ENCODE measurements around the gene INPP5F.
"Not testable (repeated sequence)": the region's sequence is repeated elsewhere in the genome, so short reads cannot be mapped to it uniquely, and the experiment has no call there.

INPP5F gene

GRCh38 chr10:119778776-119779445, 53.1 kb downstream of the INPP5F start:
- no peak for DNase-seq

GRCh38 chr10:119780879-119781480, 55.1 kb downstream of the INPP5F start:
- no peak for DNase-seq

DNA sequence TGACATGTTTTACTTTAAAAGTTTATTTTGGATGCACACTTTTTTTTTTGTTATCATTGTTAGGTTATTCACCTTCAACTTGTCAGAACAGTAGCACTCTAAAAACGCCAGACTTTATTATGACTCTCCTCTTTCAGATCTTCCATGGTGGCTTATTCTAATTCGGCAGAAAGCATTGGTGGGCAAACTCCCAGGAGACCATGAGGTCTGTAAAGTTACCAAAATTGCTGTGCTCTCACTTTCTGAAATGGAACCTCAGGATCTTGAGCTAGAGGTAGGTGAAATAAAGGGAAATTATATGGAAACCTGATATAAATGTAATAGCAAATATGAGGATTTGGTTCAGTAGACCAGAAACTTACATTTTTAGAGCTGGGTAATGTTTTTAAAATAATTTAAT, 55.6 kb downstream of the INPP5F start:
- no peak for DNase-seq

- no peak for DNase-seq
Measured at GRCh38 chr10:119782981-119783664, 57.3 kb downstream of the INPP5F start.

DNA sequence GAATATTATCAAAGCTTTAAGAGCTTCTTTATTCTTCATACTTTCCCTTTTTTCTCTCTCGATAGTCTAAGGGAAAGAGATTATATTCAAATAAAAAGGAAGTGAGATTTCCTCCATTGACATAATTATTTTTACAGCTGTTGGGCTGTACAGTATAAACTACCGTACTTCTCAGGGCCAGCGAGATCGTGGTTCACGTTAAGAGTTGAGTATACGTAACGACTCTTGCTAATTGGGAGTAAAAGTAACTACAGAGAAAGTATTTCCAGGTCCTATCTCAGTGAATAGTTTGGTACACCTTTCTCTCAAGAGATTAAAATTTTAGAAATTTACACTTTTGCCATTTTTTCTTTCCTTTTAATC, 57.8 kb downstream of the INPP5F start:
- DNase-seq = no peak

GRCh38 chr10:119784340-119785067, 58.7 kb downstream of the INPP5F start:
- DNase-seq = no peak

DNA sequence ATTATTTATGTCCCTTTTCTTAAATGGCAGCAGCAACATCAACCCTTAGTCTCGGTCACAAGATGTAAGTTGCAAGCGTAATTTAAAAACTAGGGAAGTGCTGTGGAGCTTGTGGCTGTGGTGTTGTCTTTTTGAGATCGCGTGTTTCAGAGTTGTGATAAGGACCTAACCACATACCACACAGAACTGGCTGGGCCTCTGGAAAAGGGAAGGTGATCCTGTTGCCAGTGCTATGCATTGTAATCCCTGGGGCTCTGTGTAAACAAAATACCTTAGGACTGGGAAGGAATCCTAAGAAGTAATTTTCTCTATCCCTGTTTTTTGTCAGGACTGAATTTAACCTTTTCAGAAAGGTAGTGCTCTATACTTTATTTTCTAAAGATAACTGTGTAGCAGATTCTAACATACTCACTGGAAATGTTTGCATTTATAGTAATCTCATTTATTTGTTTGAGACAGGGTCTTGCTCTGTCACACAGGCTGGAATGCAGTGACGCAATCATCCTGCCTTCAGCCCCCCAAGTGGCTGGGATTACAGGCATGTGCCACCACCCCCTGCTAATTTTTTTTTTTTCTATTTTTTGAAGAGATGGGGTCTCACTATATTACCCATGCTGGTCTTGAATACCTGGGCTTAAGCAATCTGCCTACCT, 60.4 kb downstream of the INPP5F start:
- no peak for DNase-seq

DNA sequence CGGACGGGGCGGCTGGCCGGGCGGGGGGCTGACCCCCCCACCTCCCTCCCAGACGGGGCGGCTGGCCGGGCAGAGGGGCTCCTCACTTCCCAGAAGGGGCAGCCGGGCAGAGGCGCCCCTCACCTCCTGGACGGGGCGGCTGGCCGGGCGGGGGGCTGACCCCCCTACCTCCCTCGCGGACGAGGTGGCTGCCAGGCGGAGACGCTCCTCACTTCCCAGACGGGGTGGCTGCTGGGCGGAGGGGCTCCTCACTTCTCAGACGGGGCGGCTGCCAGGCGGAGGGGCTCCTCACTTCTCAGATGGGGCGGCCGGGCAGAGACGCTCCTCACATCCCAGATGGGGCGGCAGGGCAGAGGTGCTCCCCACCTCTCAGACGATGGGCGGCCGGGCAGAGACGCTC, 69.3 kb downstream of the INPP5F start:
- DNase-seq = not testable (repeated sequence)

- DNase-seq = no peak
Measured at GRCh38 chr10:119796039-119796438, 70.2 kb downstream of the INPP5F start.

DNA sequence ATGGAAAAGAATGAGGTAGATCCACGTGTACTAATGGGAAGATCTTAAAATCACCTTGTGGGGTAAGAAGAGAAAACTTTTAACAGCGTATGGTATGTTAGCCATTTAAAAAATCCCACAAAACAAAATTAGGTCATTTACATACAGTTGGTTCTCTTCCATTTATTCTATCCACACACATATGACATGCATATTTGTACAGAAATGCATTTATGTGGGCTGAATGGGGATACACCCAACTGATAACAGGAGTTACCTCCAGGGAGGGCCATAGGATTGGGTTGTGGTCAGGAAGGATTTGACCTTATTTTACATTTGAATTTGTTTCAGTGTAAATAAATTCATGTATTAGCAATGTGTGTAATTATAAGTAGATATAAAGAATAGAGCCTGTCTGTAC, 75.3 kb downstream of the INPP5F start:
- no peak for DNase-seq

DNA sequence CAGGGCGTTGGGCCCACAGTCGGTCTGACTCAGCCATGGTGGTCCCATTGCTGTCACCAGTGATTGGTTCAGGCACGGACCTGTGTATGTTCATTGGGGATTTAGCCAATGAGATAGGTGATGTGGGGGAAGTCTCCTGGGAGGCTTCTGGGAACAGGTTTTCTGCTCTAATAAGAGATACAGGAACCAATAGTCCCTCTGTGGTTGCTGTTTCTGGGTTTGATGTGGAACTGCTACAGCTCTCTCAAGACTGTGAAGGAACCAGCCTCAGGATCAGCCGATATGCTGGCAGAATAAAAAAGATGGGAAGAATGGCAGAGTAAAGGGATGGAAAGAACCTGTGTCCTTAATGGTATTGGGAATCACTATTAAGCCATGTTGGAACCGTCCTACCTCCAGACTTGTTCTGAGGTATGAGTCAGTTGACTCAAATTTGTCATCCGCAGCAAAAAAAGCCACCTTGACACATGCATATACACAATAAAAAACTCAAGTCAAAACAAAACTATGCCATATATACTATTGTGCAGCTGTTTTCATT, 76.2 kb downstream of the INPP5F start:
- no peak for DNase-seq

GRCh38 chr10:119803264-119803663, 77.4 kb downstream of the INPP5F start:
- no peak for DNase-seq

DNA sequence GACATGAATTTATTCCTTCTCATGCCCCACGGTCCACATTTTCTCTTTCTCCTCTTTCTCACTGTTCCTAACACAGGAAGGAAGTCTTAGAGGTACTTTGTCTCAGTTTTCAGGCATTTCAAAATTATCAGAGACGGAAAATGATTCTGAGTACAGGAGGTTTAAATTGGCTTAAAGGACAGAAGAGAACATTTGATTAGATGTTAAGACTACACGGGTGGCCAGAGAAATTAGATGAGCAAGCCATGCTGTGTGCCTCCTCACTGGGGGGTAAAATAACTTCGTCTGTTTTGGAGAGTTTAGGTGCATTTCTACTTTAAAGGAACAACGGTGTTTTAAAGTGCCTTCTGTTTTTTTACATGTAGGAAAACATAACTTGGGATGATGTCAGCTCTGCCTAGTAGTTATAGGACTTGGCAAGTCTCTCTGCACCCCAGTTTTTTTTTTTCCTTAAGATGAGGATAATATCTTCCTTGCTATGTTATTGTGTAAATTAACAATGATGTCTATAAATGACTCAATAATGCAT, 79.9 kb downstream of the INPP5F start:
- DNase-seq = no peak

GRCh38 chr10:119806334-119807130, 80.7 kb downstream of the INPP5F start:
- no peak for DNase-seq

DNA sequence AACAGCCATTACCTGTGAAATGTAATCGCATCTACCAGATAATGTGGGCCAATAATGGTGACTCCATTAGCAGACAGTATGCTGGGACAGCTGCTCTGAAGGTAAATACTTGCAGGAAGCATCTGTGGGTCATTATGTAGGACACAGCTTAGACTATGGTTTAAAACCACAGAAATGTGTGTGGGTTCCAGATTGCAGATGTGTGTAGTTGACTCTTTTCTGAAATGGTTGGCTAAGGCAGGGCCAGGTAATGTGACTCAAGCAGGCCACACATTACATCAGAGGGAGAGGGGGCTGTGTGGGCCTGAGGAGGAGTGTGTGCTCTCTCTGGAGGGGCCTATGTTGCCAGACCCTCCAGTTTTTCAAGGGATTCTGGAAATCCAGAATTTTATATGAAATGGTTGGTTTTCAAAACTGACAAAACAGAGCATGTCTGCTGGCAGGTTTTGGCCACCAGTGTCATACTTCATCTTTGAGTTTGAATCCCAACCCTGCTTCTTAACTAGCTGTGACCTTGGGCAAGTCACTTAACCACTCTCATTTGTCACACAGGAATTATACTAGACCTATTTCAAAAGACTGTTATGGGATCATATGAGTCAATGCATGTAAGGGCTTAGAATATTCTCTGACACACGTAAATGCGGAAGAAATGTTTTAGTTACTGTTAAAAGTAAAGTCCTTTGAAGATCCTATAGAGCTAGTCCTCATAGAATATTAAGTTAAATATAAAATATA, 82.3 kb downstream of the INPP5F start:
- DNase-seq = no peak

DNA sequence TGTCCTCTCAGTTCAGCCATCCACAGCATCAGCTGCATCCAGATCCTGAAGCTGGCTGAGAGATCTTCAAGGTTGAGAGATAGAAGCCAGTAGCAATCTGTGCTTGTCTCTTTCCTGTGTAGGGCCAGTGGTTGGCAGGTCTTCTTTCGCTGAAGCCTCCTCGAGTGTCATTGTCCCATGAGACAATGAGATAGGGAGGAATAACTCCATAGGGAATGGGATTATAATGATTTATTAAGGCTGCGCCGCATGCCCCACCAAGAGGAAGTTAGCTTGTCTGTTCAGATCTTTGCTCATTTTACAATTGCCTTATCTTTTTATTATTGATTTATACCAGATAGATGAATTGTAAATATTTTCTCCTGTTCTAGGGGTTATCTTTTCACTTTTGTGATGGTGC, 85.3 kb downstream of the INPP5F start:
- DNase-seq = no peak

DNA sequence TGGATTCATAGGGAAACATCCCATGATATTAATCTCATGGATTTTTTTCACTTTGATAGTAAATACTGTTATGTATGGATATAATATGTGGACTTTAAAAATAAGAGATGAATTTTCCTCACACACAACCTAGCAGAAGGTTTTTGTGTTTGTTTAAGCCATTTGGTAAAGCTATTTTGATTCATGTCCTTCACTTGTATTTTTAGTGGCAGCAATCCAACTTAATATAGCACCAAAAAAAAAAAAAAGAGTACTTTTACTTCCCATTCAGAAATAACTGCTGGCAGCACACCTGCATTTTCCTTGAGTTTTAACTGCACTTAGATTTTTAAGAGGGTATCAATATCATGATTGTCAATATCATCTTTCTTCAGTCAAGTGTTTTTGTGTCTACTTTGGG, 86.8 kb downstream of the INPP5F start:
- no peak for DNase-seq

GRCh38 chr10:119815671-119816070, 89.8 kb downstream of the INPP5F start:
- no peak for DNase-seq

- peak; percentile 29 for DNase-seq
Measured at GRCh38 chr10:119817991-119818888, 92.4 kb downstream of the INPP5F start.

DNA sequence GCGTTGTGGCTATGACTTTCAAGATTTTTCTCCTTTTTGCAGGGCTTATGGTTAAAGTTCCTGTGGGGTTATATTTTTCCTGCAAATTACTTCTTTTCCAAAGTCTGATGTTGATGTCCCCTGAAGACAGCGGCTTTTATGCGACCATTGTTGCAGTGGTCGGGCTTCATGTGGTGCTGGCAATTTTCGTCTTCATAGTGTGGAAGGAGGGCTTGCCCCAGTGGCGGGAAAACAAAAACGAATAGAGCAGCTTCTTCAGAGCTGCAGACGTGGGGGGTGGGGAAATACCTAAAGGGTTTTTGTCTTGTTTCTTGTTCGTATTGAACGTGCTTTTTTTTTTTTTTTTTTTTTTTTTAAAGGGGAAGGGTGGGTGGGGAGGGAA, 93.0 kb downstream of the INPP5F start:
- DNase-seq = no peak
